DND-41 (cell line): ENCODE measurements around the gene DISC1.

Source experiments
- ATAC-seq: fragments of 200-7000 bp; cut with Tn5 transposase; 3 replicates; pipeline ENCODE4 v1.9.1; 2021; ENCODE audit warnings: low read depth; ENCODE audit not compliant: insufficient read depth
- DNase-seq: peaks from one replicate; pipeline ENCODE4 v3.0.0-alpha.2; 2020
- H2AFZ ChIP-seq: 2 replicates; pipeline ENCODE4 v1.6.0; 2012; ENCODE audit warnings: low read depth, low read length
- H3K27ac ChIP-seq: 2 replicates; pipeline ENCODE4 v1.5.1; 2012; ENCODE audit warnings: low read length, inconsistent platforms
- H3K27me3 ChIP-seq: fragments of 200-600 bp; sonication (generic); 2 replicates; pipeline ENCODE4 v1.6.0; 2012; ENCODE audit warnings: low read length, mild to moderate bottlenecking, inconsistent platforms; ENCODE audit not compliant: insufficient read depth, poor library complexity
- H3K36me3 ChIP-seq: 2 replicates; pipeline ENCODE4 v1.5.1; 2012; ENCODE audit warnings: low read length, inconsistent platforms; ENCODE audit not compliant: insufficient read depth
- H3K4me1 ChIP-seq: 2 replicates; pipeline ENCODE4 v1.5.1; 2012; ENCODE audit warnings: mild to moderate bottlenecking, low read length; ENCODE audit not compliant: insufficient read depth
- H3K4me2 ChIP-seq: 2 replicates; pipeline ENCODE4 v1.6.0; 2012; ENCODE audit warnings: mild to moderate bottlenecking, moderate library complexity, low read length, inconsistent platforms; ENCODE audit not compliant: insufficient read depth
- H3K4me3 ChIP-seq, 2 experiments: fragments of 200-600 bp in 1 of 2; shearing (Covaris generic) in 1 of 2; 2 replicates each; pipeline ENCODE4 v1.5.1; 2012 to 2016; ENCODE audit warnings: inconsistent platforms in 2 of 2, low read length in 2 of 2, mild to moderate bottlenecking in 2 of 2, low read depth in 1 of 2, moderate library complexity in 1 of 2
- H3K79me2 ChIP-seq: 2 replicates; pipeline ENCODE4 v1.6.0; 2012; ENCODE audit warnings: low read length, inconsistent platforms; ENCODE audit not compliant: insufficient read depth
- H3K9ac ChIP-seq: 2 replicates; pipeline ENCODE4 v1.6.0; 2012; ENCODE audit warnings: low read depth, mild to moderate bottlenecking, inconsistent platforms, low read length, moderate library complexity
- H3K9me3 ChIP-seq: 2 replicates; pipeline ENCODE4 v1.5.1; 2012; ENCODE audit warnings: low read length, moderate library complexity, mild to moderate bottlenecking, inconsistent platforms; ENCODE audit not compliant: insufficient read depth, severe bottlenecking
- H4K20me1 ChIP-seq: 2 replicates; pipeline ENCODE4 v1.6.0; 2012; ENCODE audit warnings: low read length; ENCODE audit not compliant: insufficient read depth
- EZH2 ChIP-seq: IDR thresholded peaks from 3 replicates; pipeline ENCODE4 v1.6.1; 2012; ENCODE audit warnings: borderline replicate concordance, low read depth, mild to moderate bottlenecking, moderate library complexity, low read length, inconsistent platforms; ENCODE audit not compliant: severe bottlenecking
- TF ChIP-seq, protein P1 (sequence below): IDR thresholded peaks from 2 replicates; pipeline ENCODE4 v1.5.1; 2012; ENCODE audit warnings: borderline replicate concordance, low read length, moderate library complexity, mild to moderate bottlenecking; ENCODE audit not compliant: poor library complexity, severe bottlenecking; ENCODE audit errors: extremely low read depth

DISC1 gene

DNA sequence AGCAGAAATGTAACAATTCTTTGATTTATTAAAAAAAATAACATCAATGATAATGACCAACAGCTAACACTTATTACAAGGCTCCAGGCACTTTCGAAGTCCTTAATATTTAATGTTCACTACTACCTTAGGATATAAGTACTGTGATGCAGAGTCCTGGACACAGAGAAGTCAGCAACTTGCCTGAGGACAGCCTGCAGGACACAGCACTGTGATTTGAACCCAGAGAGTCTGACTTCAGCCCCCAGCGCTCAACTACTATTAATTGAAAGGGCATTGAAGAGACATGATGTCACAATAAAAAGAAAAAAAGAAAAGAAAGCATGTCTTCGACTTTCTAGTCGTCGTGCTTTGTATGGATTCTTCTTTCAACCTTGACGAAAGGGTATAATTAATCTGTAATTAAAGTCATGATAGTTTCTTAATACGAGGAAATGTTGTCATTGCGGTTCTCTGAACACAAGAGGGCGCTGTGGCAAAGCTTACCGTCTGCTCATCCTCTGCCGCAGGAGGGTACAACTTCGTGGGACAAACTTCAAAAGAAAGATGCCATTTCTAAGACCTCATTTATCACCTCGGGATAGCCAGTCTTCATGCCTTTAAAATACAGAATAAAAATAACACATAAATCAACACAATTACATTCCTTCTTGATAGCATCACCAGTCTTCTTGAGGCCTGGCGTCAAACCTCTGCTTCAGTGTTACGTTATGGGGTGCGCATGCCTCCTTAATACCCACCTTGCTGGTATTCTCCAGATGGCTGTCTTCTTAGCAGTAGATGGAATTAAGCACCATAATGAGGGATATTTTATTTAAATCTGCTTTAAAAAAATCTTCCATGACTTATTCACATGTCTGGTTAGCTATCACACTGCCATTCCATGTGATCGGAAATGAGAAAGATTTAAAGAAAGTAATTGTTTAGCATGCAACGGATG is 240.1 kb downstream of the DISC1 start:
- TF ChIP-seq, protein P1, sequence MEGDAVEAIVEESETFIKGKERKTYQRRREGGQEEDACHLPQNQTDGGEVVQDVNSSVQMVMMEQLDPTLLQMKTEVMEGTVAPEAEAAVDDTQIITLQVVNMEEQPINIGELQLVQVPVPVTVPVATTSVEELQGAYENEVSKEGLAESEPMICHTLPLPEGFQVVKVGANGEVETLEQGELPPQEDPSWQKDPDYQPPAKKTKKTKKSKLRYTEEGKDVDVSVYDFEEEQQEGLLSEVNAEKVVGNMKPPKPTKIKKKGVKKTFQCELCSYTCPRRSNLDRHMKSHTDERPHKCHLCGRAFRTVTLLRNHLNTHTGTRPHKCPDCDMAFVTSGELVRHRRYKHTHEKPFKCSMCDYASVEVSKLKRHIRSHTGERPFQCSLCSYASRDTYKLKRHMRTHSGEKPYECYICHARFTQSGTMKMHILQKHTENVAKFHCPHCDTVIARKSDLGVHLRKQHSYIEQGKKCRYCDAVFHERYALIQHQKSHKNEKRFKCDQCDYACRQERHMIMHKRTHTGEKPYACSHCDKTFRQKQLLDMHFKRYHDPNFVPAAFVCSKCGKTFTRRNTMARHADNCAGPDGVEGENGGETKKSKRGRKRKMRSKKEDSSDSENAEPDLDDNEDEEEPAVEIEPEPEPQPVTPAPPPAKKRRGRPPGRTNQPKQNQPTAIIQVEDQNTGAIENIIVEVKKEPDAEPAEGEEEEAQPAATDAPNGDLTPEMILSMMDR = peak; percentile 90
- no peak for TF ChIP-seq EZH2

DNA sequence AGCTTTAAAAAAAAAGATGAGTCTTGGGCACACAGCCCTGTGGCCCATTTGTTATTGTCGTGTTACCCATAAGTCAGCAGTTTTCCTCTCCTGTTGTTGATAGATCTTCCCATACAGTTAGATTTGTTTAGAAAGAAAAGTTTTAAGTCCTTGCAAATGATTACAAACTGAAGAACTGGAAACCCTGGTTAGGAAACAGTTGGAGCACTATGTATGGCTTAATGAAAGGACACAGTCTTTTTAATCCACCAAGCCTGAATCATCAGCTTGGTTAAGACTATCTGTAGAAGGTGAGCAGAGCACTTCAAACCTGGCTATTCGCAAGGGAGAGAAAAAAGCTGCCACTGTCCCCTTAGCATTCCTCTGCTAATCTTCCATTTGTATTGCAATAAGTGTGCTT is 241.0 kb downstream of the DISC1 start:
- DNase-seq (no peak), ATAC-seq (no peak)
- Histone ChIP-seq H3K36me3 (no peaks in the 10 kb centered on the region), H2AFZ (no peak overlapping the region), H3K27me3 (no peaks in the 10 kb centered on the region), H4K20me1 (no peaks in the 10 kb centered on the region), H3K4me2 (no peak overlapping the region), H3K27ac (no peak overlapping the region), H3K4me1 (no peaks in the 10 kb centered on the region), H3K4me3 (no peak overlapping the region), H3K79me2 (no peaks in the 10 kb centered on the region), H3K9ac (no peak overlapping the region), H3K9me3 (no peaks in the 10 kb centered on the region)
- TF ChIP-seq, protein P1 = no peak
- no peak for TF ChIP-seq EZH2

More for the DNA sequence above, 240.1 kb downstream of the DISC1 start:
- peak; percentile 60 for DNase-seq
- no peak overlapping the region for H3K4me3 ChIP-seq
- H3K79me2 ChIP-seq = no peaks in the 10 kb centered on the region
- H3K4me1 ChIP-seq = no peaks in the 10 kb centered on the region
- H3K27ac ChIP-seq = no peak overlapping the region
- H3K9ac ChIP-seq = no peak overlapping the region
- H3K36me3 ChIP-seq = no peaks in the 10 kb centered on the region
- no peaks in the 10 kb centered on the region for H3K9me3 ChIP-seq
- ATAC-seq = peak; percentile 71
- H3K27me3 ChIP-seq = no peaks in the 10 kb centered on the region
- no peaks in the 10 kb centered on the region for H4K20me1 ChIP-seq
- no peak overlapping the region for H3K4me2 ChIP-seq
- no peak overlapping the region for H2AFZ ChIP-seq

DNA sequence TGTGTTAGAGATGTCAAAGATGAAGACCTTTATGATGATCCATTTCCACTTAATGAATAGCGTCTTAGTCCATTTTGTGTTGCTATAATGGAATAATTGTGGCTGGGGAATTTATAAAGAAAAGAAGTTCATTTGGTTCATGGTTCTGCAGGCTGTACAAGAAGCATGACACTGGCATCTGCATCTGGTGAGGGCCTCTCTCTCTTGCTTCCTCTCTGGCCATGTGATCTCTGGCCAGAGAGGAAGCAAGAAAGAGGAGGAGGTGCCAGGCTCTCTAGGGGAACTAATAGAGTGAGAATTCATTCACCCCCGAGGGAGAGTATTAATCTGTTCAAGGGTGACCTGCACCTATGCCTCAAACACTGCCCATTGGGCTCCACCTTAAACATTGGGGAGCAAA is 242.8 kb downstream of the DISC1 start:
- Histone ChIP-seq H3K4me3 (no peak overlapping the region), H3K9me3 (no peaks in the 10 kb centered on the region), H3K9ac (no peak overlapping the region), H3K79me2 (no peaks in the 10 kb centered on the region), H2AFZ (no peak overlapping the region), H3K4me1 (no peaks in the 10 kb centered on the region), H3K27ac (no peak overlapping the region), H3K27me3 (no peaks in the 10 kb centered on the region), H3K36me3 (no peaks in the 10 kb centered on the region), H4K20me1 (no peaks in the 10 kb centered on the region), H3K4me2 (no peak overlapping the region)
- no peak for TF ChIP-seq EZH2
- TF ChIP-seq, protein P1 = no peak
- no peak for ATAC-seq
- DNase-seq = no peak
